ENCODE results near the gene WNT5B.
"Not testable (repeated sequence)": the region's sequence is repeated elsewhere in the genome, so short reads cannot be mapped to it uniquely, and the experiment has no call there.

WNT5B gene

DNA sequence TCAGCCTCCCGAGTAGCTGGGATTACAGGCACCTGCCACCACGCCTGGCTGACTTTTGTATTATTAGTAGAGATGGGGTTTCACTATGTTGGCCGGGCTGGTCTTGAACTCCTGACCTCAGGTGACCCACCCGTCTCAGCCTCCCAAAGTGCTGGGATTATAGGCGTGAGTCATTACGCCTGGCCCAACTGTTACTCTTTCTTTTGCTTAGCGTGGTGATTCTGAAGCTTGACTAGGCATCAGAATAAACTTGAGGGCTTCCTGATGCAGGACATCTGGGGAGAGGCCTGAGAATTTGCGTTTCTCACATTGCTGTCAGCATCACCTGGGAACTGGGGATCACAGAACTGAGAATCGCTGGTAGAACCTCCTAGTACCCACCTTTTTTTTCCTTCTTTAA, 26.3 kb upstream of the WNT5B start:
- not testable (repeated sequence) for DNase-seq

DNA sequence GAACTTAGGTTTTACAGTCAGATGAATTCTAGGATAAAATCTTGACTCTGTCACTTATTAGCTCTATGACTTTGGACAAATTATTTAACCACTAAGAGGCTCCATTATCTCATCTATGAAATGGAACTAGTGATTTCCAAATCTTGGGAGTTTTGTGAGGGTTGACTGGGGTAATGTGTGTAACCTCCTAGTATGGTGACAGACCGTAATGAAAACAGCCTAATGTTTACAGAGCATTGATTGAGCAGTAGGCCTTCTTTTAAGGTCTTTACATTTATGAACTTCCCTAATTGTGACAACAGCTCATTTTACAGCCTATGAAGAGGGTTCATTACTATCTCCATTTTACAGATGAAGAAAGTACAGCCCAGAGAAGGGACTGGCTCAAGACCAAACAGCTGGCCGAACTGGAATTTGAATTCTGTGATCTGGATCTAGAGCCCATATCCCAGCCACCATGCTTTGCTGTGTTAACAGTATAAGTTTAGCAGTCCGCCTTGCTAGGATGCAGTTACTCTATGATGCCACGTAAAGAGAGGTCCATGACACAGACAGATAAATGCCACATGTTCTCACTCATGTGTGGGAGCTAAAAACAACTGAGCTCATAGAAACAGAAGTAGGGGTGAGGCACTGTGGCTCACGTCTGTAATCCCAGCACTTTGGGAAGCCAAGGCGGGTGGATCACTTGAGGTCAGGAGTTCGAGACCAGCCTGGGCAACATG, 25.6 kb upstream of the WNT5B start:
- DNase-seq, result no peak

GRCh38 chr12:1604464-1604863, 24.6 kb upstream of the WNT5B start:
- DNase-seq, result no peak

DNA sequence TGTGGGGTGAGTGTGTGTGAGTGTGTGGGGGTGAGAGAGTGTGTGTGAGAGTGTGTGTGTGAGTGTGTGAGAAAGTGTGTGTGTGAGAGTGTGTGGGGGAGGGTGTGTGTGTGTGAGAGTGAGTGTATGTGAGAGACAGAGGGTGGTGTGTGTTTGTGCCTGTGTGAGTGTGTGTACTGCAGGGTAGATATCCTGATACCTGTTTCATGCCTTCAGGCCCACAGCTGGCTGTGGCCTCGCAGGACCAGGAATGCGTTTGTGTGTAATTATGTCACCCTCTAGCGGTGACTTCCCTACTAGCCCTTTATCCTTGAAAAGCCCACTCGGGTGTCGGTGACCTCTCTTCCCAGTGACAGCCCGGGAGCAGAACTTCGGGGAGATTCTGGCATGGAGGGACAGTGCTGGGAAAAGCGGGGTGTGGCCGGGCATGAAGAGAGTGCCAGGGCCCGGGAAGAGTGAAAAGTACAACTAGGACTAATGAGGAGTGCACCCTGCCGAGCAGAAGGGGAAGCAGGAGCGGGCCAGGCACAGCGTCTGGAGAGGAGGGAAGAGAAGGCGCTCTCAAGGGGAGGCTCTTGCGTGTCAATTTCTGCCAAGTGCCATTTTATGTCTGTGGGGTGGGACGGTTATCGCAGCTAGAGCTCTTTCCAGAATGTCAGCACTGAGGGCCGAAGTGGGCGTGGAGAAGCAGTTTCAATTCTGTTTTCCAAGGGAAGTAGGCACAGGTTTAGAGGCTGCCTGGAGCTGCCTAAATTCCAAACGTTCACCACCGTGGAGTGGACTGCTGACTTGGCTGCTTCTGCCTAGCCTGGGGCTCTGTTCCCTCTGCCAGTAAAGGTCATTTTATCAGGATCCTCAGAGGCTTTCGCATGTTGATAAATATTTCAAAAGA, 23.7 kb upstream of the WNT5B start:
- DNase-seq, result peak; percentile 50

DNA sequence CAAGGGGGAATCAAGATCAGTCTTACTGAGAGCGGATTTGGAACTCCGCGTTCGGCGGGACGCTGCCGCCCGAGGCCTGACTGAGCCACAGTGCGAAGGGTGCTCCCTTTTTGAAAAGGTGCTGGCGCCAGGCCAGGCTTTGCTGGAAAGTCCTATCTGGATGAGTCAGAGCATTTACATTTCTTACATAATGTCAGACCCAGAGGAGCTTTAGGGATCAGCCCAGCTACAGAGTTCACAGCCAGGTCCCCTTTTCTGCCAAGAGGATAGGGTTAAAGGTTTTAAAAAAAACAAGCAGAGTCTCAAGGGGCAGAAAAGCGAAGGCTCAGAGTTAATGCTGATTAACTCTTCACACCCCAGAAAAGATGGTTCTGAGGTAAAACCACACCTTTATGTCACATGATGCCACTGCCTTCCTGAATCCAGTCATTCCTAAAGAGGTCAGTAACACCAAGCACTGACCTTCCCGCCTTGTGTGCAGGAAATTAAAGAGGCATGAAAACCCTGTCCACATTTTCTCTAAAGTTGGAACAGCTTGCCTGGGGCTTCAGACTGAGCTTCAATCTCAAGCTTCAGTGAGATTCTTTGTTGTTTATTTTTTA, 22.9 kb upstream of the WNT5B start:
- no peak for DNase-seq

- no peak for DNase-seq
Measured at GRCh38 chr12:1607940-1608712, 20.9 kb upstream of the WNT5B start.

DNA sequence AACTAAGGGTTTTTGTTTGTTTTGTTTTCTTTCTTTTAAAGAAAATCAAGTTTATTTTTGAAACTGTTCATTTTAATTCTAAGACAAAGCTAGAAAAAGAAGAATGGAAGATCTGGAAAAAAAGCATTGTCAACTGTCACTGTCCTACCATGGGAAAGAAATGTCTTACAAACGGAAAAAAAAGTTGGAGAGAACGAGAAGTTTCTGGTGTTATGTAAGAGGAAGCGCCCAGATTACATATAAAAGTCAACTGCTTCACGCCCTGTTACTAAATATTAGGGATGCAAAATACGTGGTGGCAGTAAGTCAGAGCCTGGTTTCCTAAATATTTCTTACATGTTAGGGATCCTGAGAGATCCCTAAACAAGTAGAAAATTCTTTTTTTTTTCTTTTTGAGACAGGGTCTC, 20.3 kb upstream of the WNT5B start:
- no peak for DNase-seq

GRCh38 chr12:1610072-1610643, 18.9 kb upstream of the WNT5B start:
- DNase-seq, result no peak

DNA sequence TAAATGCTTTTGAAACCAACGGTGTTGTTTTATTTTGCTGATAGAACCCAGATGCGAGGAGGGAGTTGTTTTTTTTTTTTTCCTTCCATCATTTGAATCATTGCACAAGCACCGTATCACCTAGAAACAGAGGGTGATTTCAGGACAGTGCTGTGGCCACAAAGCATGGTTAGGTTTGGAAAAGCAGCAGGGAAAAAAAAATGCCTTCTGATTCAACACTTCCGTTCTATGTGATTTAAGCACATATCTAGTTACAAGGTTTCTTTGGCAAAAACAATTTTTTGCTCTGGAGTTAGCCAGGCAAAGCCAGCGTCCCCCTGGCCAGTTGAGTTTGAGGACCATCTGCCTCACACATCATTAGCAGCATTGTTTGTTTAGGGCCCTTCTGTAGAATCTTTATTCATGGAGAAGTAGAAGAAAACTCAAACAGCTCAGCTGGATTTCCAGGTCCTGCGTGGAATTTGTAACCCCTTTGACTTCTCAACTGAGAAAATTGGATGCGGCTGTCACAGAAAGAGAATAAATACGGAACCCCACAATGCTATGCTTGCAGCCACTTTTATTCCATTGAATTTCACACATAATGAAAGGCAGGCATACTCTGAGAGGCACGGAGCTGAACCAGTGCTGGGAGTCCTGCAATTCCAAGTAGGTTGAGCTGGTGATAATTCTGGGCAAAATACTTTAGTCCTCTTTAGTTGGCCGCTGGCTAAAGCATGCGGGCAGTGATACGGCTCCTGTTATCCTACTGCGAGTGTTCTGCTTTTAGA, 17.0 kb upstream of the WNT5B start:
- DNase-seq, result no peak

DNA sequence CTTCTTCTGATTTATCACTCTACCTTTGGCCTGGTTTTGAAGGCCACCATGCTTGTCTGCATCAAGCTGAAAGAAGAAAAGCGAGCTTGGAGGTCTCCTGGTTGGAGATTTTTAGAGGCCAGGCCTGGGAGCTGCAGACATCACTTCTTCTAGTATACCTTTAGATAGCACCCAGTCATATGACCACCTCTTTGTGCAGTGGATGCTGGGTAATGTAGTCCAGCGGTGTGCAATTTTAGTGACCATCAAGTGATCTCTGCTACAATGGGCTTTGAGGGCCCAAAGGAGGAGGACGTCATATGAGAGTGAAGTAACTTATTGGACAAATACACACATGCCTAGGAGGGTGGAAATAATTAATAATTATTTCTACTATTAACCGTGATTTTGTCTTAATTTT, 15.2 kb upstream of the WNT5B start:
- DNase-seq, result no peak

- DNase-seq, result no peak
Measured at GRCh38 chr12:1614360-1614759, 14.7 kb upstream of the WNT5B start.

- no peak for DNase-seq
Measured at GRCh38 chr12:1616233-1617066, 12.6 kb upstream of the WNT5B start.

DNA sequence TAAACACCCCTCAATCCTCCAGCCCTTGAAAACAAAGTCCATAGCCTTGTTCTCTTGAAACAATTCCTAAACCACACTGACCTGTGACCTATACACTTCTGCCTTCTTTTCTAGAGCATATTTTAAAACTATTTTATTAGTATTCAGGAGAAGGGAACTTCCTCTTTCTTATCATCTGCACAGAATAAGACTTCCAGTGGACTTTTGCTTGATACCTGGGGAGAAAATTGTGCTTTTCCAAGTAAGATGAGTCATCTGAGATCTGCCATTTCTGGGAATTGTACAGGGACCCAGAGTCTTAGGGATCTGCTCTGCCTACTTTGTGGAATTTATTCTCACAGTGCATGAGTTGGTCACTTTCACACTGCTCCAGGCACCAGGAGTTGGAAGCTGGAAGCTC, 10.5 kb upstream of the WNT5B start:
- DNase-seq, result no peak

GRCh38 chr12:1619159-1619558, 9.9 kb upstream of the WNT5B start:
- no peak for DNase-seq

GRCh38 chr12:1619587-1619986, 9.4 kb upstream of the WNT5B start:
- no peak for DNase-seq

DNA sequence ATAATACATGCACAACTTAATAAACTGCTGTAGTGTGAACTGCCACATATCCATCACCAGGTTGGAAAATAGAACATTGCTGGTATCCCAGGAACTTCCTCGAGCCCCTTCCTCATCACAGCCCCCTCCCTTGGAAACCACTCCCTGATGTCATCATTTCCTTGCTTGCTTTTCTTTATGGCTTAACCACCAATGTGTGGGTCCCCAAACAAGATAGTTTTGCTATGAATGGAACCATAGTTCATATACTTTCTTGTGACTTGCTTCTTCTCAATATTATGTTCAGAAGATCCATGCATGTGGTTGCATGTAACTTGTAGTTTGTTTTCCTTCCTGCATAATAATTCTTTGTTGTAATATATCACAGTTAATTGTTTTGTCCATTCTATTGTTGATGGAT, 8.9 kb upstream of the WNT5B start:
- DNase-seq, result no peak

DNA sequence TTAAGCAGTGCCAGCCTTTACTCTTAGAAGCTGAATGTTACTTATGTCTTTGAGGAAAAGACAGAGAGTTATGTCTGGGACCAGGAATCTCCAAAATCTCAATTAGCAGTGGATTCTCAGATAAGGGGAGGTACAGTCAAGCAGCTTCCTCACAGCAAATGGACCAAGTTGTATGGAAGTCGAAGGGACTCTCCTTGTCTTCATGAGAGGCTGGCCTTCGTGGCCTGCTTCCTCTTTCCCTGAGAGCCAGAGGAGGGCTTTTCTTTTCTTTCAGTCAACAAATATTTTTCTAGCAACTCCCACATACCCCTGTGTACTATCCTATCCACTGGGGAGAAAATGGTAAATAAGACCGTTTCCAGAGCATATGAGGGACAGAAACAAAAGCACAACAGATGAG, 6.6 kb upstream of the WNT5B start:
- no peak for DNase-seq

DNA sequence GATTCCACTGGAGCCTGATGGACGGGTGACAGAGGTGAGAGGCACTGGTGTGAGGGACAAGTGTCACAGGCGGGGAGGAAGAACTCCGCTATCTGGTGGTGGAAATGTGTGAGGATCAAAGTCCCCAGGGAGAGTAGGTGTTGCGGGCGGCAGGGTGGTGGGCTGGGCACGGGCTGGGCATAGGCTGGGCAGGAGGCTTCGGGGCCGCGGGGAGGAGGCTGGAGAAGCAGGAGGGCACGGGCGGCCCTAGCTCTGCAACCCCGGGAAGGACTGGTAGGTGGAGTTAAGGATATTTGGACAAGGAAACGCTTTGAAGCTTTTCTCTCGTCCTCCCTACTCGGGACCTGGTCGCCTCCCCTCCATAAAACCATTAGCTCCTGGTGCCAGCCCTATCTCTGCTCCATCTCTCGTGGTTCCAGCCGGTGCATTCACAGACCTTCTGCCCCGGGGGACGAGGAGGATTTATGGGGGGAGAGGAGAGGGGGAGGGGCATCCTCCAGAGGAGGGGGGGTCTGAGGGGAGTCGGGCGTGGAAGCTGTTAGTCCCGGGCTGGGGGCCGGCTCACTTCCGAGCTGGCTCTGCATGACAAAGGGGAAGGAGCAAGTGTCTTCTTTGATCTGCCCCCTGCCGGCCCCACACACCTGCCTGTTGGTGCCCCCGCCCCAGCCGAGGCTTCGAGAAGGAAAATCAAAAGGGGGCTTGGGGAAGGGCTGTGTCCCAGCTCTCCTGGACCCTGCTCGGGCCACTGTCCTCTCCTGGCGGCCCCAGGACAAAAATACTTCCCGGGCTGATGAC, 504 bp downstream of the WNT5B start:
- DNase-seq, result no peak

DNA sequence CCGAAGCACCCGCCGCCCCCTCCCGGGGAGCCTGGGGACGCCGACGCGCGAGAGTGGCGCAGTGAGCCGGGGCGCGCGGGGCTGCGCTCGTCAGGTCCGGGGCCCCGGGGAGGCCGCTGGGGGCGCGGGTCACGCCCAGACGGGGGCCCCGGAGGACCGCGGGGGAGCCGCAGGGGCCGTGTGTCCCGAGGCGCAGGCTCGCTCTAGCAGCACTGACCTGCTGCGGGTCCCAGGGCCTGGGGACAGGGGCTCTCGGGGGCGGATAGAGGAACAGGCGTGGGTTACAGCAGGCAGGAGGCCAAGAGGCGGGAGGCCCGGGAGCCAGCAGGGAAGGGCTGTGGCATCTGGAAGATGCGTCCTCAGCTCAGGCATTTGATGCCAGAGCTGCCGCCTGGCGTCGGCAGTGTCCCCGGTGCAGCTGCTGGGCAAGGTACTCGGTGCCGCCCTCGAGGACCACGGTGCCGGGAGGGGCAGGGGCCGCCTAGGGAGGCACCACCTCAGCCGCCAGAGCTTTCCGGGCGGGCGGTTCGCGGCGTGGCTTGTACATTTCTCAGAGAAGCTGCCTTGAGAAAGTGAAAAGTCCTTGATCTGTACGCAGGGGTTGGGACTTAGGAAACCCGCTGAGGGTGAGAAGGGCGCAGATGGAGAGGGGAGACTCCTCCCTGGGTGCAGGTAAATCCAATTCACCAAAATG, 1.2 kb downstream of the WNT5B start:
- peak; percentile 42 for DNase-seq
